K562 (cell line): ENCODE results near the gene UPF1. TPM values are rescaled to one million over a fixed set of nuclear protein-coding genes. Genes with fewer than 3 reads are reported as not detected.

Experiments used
- ARID4B ChIP-seq: sonication (generic); formaldehyde crosslinking; IDR thresholded peaks from 2 replicates; pipeline ENCODE4 v1.8.0; 2022; ENCODE audit warnings: mild to moderate bottlenecking, missing genetic modification reagents
- BCOR ChIP-seq: fragments of 450-650 bp; IDR thresholded peaks from 2 replicates; pipeline ENCODE4 v1.6.1; 2016
- FOS ChIP-seq: IDR thresholded peaks from 3 replicates; pipeline ENCODE4 v1.6.1; 2011; ENCODE audit not compliant: insufficient read length; ENCODE audit errors: extremely low read depth
- IRF2 ChIP-seq: sonication (generic); formaldehyde crosslinking; IDR thresholded peaks from 2 replicates; pipeline ENCODE4 v1.8.1; 2022; ENCODE audit warnings: mild to moderate bottlenecking, missing genetic modification reagents
- MBD1 ChIP-seq: fragments of 250-450 bp; sonication (Bioruptor Pico); IDR thresholded peaks from 2 replicates; pipeline ENCODE4 v1.8.0; 2022; ENCODE audit warnings: inconsistent platforms
- MYNN ChIP-seq, 2 experiments: sonication (generic); formaldehyde crosslinking in 1 of 2; IDR thresholded peaks; 2 replicates each; pipeline versions ENCODE4 v1.5.0 to v1.6.1; 2016 to 2020; ENCODE audit warnings: antibody characterized with exemption in 1 of 2, missing genetic modification reagents in 1 of 2
- NCOA2 ChIP-seq, 2 experiments: fragments of 450-650 bp; IDR thresholded peaks; 2 replicates each; pipeline ENCODE4 v1.6.1; 2018; ENCODE audit warnings: mild to moderate bottlenecking in 2 of 2, moderate library complexity in 1 of 2; ENCODE audit not compliant: partially characterized antibody in 2 of 2
- NR1H2 ChIP-seq: sonication (generic); formaldehyde crosslinking; IDR thresholded peaks from 2 replicates; pipeline ENCODE4 v1.4.0; 2020; ENCODE audit warnings: mild to moderate bottlenecking, missing genetic modification reagents
- NR2F6 ChIP-seq: fragments of 450-650 bp; formaldehyde crosslinking; IDR thresholded peaks from 2 replicates; pipeline ENCODE4 v1.4.0; 2020; ENCODE audit warnings: mild to moderate bottlenecking
- POLR2A ChIP-seq: fragments of 450-650 bp; conservative IDR thresholded peaks from 2 replicates; pipeline ENCODE4 v1.6.1; 2016
- RBFOX2 ChIP-seq: fragments of 200-400 bp; formaldehyde crosslinking; IDR thresholded peaks from 2 replicates; pipeline ENCODE4 v1.6.1; 2017; ENCODE audit warnings: low read depth, mild to moderate bottlenecking, low read length, moderate library complexity
- SMAD4 ChIP-seq: fragments of 250-450 bp; sonication (Bioruptor Pico); conservative IDR thresholded peaks from 2 replicates; pipeline ENCODE4 v1.8.0; 2021; ENCODE audit warnings: inconsistent platforms, mild to moderate bottlenecking, moderate library complexity
- SP1 ChIP-seq: sonication (generic); formaldehyde crosslinking; IDR thresholded peaks from 2 replicates; pipeline ENCODE4 v1.8.1; 2022; ENCODE audit warnings: mild to moderate bottlenecking, missing genetic modification reagents
- SPI1 ChIP-seq: IDR thresholded peaks from 2 replicates; pipeline ENCODE4 v1.6.1; 2011; ENCODE audit warnings: low read depth, low read length, control low read depth, borderline replicate concordance
- ZFP91 ChIP-seq: sonication (generic); formaldehyde crosslinking; IDR thresholded peaks from 2 replicates; pipeline ENCODE4 v1.8.0; 2022; ENCODE audit warnings: mild to moderate bottlenecking, missing genetic modification reagents
- ZNF121 ChIP-seq: sonication (generic); formaldehyde crosslinking; conservative IDR thresholded peaks from 2 replicates; pipeline ENCODE4 v1.8.0; 2022; ENCODE audit warnings: missing genetic modification reagents
- ZNF263 ChIP-seq: sonication (generic); formaldehyde crosslinking; IDR thresholded peaks from 2 replicates; pipeline ENCODE4 v1.8.0; 2022; ENCODE audit warnings: mild to moderate bottlenecking, missing genetic modification reagents, borderline replicate concordance
- ZNF280B ChIP-seq: fragments of 250-450 bp; sonication (Bioruptor Pico); IDR thresholded peaks from 2 replicates; pipeline ENCODE4 v1.5.1; 2021; ENCODE audit warnings: mild to moderate bottlenecking
- polyA plus RNA-seq, 8 experiments: library from polyadenylated mRNA; depleted of rRNA in 4 of 8; stranded (reverse) in 5 of 8; unstranded in 3 of 8; fragments of >200 nt; fragmentation: Nextera tagmentation in 2 of 8; fragmentation: Illumina TruSeq in 1 of 8; extraction: Ambion mirVana in 2 of 8; extraction: Trizol in 1 of 8; gene quantifications; 2 replicates each; pipeline versions ENCODE4 v1.2.1 to v1.2.3, GENCODE V29; 2011 to 2014; ENCODE audit warnings: inconsistent platforms in 1 of 8, missing spikeins in 1 of 8
- total RNA-seq, 7 experiments: library from RNA; depleted of rRNA in 6 of 7; stranded (reverse); fragments of >200 nt in 6 of 7; fragmentation: Illumina TruSeq in 2 of 7; extraction: Trizol in 2 of 7; gene quantifications; 2 replicates each; pipeline versions ENCODE4 v1.2.1 to v1.2.3, GENCODE V29; 2011 to 2021; ENCODE audit warnings: low replicate concordance in 1 of 7

Gene UPF1
- total and polyA plus RNA-seq, 9 of the 15 experiments (the other 6 are each of a cell fraction or from before 2014, with no cell fraction given), result 0.34 to 103 (median 27.9) TPM

GRCh38 chr19:18832306-18833140, 764 bp downstream of the UPF1 start (continued):
- TF ChIP-seq SP1 (peak; percentile 59), ZNF280B (no peak), ARID4B (peak; percentile 54; the same call in 1 of the 2 replicates), BCOR (0 out of 2 replicates have a peak, but pooled peaks have one; percentile 33), IRF2 (CRISPR knock-in tag) (no peak), MYNN (IDR thresholded peaks at IDR 0.05) (no peak), MYNN (CRISPR knock-in tag; IDR thresholded peaks at IDR 0.05) (no peak), SPI1 (no peak), NR2F6 (CRISPR knock-in tag) (no peak), POLR2A (0 out of 2 replicates have a peak, but pooled peaks have one; percentile 33), SMAD4 (peak; percentile 11; the same call in 1 of the 2 replicates), MBD1 (CRISPR knock-in tag) (no peak), ZNF121 (0 out of 2 replicates have a peak, but pooled peaks have one; percentile 4), ZNF263 (CRISPR knock-in tag) (no peak; the same call in 1 of the 2 replicates), FOS (no peak), ZFP91 (CRISPR knock-in tag) (no peak), RBFOX2 (peak; percentile 13; the same call in 1 of the 2 replicates), NR1H2 (CRISPR knock-in tag) (0 out of 2 replicates have a peak, but pooled peaks have one; percentile 47), NCOA2 (IDR thresholded peaks at IDR 0.05; ENCODE audit: partially characterized antibody in 2 of 2) (no peak)
